Measurements from ENCODE around the gene FOXI1.

- TF ChIP-seq EZH2 (IDR thresholded peaks at IDR 0.05), result no peak
- no peak for TF ChIP-seq POLR2AphosphoS5 (IDR thresholded peaks at IDR 0.05; ENCODE audit: borderline replicate concordance, low read depth, low read length)
Measured at GRCh38 chr5:170115925-170116324, 10.2 kb downstream of the FOXI1 start.

All from SK-N-MC (cell line).